ENCODE measurements around the gene TPP2.

Gene TPP2

GRCh38 chr13:102558029-102558428 lies 38.8 kb upstream of the TPP2 start:
- no peak for DNase-seq
- Mint-ChIP-seq H3K4me1 (peaks cover 5% of the 10 kb centered on the region), H3K9me3 (no peaks in the 10 kb centered on the region), H3K4me3 (no peak overlapping the region), H3K27ac (no peak overlapping the region), H3K27me3 (ENCODE audit: low read depth, poor library complexity) (no peaks in the 10 kb centered on the region), H3K36me3 (ENCODE audit: low read depth) (no peaks in the 10 kb centered on the region)
- TF ChIP-seq CTCF (IDR thresholded peaks at IDR 0.05): no peak

- Mint-ChIP-seq H3K9me3 (no peaks in the 10 kb centered on the region), H3K4me3 (no peak overlapping the region), H3K27me3 (ENCODE audit: low read depth, poor library complexity) (peaks cover 15% of the 10 kb centered on the region), H3K27ac (no peak overlapping the region), H3K36me3 (ENCODE audit: low read depth) (no peaks in the 10 kb centered on the region), H3K4me1 (no peaks in the 10 kb centered on the region)
- no peak for DNase-seq
- TF ChIP-seq CTCF (IDR thresholded peaks at IDR 0.05): no peak
Measured at GRCh38 chr13:102561933-102562332, 34.9 kb upstream of the TPP2 start.

GRCh38 chr13:102563267-102563666 lies 33.5 kb upstream of the TPP2 start:
- H3K4me3 Mint-ChIP-seq: no peak overlapping the region
- TF ChIP-seq CTCF (IDR thresholded peaks at IDR 0.05): no peak
- no peak overlapping the region for H3K27ac Mint-ChIP-seq
- no peaks in the 10 kb centered on the region for H3K4me1 Mint-ChIP-seq
- no peaks in the 10 kb centered on the region for H3K36me3 Mint-ChIP-seq (ENCODE audit: low read depth)
- peaks cover 15% of the 10 kb centered on the region for H3K27me3 Mint-ChIP-seq (ENCODE audit: low read depth, poor library complexity)
- DNase-seq: no peak
- no peaks in the 10 kb centered on the region for H3K9me3 Mint-ChIP-seq

GRCh38 chr13:102564564-102564963 lies 32.2 kb upstream of the TPP2 start:
- no peaks in the 10 kb centered on the region for H3K4me1 Mint-ChIP-seq
- H3K27ac Mint-ChIP-seq: no peak overlapping the region
- no peak overlapping the region for H3K4me3 Mint-ChIP-seq
- no peak for DNase-seq
- H3K27me3 Mint-ChIP-seq (ENCODE audit: low read depth, poor library complexity): peaks cover 15% of the 10 kb centered on the region
- H3K36me3 Mint-ChIP-seq (ENCODE audit: low read depth): no peaks in the 10 kb centered on the region
- TF ChIP-seq CTCF (IDR thresholded peaks at IDR 0.05): no peak
- H3K9me3 Mint-ChIP-seq: no peaks in the 10 kb centered on the region

- no peak for DNase-seq
Measured at GRCh38 chr13:102566513-102566912, 30.3 kb upstream of the TPP2 start.

More at GRCh38 chr13:102566513-102566912, 30.3 kb upstream of the TPP2 start:
- peaks cover 19% of the 10 kb centered on the region for H3K27me3 Mint-ChIP-seq (ENCODE audit: low read depth, poor library complexity)
- H3K36me3 Mint-ChIP-seq (ENCODE audit: low read depth): no peaks in the 10 kb centered on the region
- TF ChIP-seq CTCF (IDR thresholded peaks at IDR 0.05): no peak
- H3K4me3 Mint-ChIP-seq: no peak overlapping the region
- H3K27ac Mint-ChIP-seq: no peak overlapping the region
- H3K4me1 Mint-ChIP-seq: no peaks in the 10 kb centered on the region
- H3K9me3 Mint-ChIP-seq: no peaks in the 10 kb centered on the region
